GM12873 (cell line): ENCODE results near the gene PPIE.
A peak's percentile ranks its signal among the peaks of the same experiment; 100 is the strongest.

ENCODE experiments used
- CTCF ChIP-seq: IDR thresholded peaks from 2 replicates; pipeline ENCODE4 v1.5.1; 2012; ENCODE audit warnings: low read depth, mild to moderate bottlenecking, moderate library complexity, low read length, control low read depth; ENCODE audit not compliant: insufficient read depth; ENCODE audit errors: missing control alignments

The PPIE gene

DNA sequence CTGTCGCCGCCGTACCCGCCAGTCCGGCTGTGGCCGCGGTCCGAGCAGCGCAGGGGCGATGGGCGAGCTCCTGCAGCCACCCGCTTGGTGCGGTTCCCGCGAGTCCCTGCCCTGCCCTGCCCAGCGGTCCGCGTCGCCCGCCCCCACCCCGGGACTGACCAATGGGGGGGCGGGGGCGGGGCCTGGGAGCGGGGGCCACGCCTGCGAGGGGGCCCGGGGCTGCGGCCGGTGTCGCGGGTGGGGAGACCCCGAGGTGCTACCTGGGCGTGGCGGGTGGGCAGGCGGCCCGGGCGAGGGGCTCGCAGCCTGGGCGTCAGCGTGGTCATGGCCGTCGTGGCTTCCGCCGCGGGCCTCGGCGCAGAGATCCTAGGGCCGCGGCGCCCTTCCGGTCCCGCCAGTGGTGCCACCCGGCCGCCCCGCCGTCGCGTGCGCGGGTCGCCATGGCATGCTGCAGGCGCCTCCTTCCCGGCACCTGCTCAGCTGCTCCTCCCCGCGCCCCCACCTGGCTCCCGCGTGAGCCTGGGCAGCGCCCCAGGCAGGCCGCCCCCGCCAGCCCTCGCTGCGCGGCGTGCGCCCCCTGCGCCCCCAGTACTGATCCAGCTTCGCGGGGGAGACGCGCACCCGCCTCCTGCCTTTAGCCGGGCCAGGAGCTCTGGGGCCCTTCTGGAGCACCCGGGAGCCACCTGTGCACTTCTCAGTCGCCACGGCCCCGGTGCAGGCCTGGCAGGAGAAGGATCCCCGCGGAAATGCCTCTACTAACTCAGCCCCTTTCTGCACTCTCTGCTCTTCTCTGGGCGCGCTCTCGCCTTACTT lies 50.3 kb downstream of the PPIE start, which contains the start of gene BMP8B:
Gene BMP8B (minus strand): TSS at position 108 of the 813 bp plus-strand sequence. CDS start 380 bp downstream, outside the sequence.
- no peak for TF ChIP-seq CTCF

GRCh38 chr1:39789571-39790110 lies 51.0 kb downstream of the PPIE start:
- TF ChIP-seq CTCF = no peak

DNA sequence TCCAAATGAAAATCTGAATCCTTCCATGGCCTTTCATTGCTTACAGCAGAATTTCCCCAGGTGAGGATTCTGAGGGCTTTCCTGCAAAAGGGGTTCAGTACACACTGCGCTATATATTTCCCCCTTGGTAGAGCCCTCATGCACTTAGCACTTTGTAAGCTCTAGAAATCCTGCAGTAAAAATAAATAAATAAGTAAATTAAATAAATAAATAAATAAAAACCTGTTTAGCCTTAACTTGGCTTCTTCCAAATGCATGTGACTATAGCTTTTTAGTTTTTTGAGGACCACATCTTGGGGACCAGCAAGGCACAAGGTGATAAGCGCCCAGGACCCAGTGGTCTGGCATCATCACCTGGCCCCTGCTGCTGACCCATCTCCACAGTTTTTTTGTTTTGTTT lies 53.2 kb downstream of the PPIE start:
- TF ChIP-seq CTCF = no peak

DNA sequence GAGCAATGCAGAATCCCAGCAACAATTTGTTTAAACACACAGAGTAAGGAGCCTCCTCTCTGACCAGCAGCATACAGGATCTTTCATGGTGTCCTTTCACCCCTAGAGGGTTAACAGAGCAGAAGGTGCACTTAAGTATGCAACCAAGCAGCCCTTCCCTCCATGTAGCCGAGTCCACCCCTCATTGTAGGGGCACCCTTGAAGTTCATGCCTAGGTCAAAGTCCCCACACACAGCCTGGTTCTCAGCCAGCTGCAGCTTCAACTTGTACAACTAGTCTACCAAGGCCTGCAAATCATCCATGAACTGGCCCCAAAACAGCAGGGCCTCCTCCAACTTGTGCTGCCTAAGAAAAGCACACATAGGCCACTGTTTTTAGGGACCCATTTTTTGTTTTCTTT lies 57.0 kb downstream of the PPIE start:
- no peak for TF ChIP-seq CTCF

DNA sequence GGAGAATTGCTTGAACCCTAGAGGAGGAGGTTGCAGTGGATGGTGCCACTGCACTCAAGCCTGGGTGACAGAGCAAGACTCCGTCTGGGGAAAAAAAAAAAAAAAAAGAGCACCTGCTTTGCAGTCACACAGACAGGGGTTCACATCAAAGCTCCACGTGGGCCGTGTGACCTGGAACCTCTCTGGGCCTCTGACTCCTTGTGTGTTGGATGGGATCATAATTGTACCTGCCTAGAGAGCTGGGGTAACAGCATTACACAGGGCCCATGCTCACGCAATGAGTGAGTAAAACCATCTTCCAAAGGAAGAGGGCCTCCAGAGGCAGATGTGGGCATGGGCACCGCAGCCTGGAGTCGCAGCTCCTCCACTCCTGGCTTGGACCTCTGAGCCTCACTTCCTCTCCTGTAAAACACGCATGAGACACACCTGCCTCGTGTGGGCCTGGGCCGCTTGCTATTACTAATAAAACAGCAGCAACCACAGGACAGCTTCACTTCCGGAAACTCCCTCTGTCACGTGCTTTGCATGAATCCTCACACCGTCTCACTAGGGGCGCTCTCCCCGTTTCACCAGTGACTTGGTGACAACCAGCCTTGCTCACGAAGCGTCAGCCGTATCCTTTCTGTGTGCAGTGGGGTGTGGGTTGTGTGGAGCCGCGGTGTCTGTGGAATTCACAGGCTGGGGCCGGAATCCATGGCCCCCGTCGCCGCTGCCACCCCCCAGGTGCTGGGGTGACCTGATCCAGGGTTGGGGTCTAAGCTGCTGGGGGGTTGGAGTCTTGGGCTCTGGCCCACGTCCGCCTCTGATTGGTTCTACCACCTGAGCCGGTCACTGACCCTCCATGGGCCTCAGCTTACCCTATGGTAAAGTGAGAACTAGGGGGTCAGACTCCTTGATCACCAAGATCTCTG lies 60.4 kb downstream of the PPIE start:
- TF ChIP-seq CTCF = peak; percentile 67

- TF ChIP-seq CTCF = peak; percentile 90
These were observed 61.2 kb downstream of the PPIE start for GRCh38 chr1:39799770-39800470.
